HG02642 (cell line): Measurements from ENCODE around the gene RPS6KA3.
A peak's percentile ranks its signal among the peaks of the same experiment; 100 is the strongest.

Experiments used
- ATAC-seq: cut with Tn5 transposase; IDR thresholded peaks from one replicate; pipeline ENCODE4 v1.9.1; 2021; ENCODE audit warnings: mild to moderate bottlenecking; ENCODE audit not compliant: unreplicated experiment, poor library complexity

Gene RPS6KA3

GRCh38 chrX:20266810-20267606, at the start of gene RPS6KA3:
TSS of gene RPS6KA3 (minus strand) at chrX:20266909. CDS start at chrX:20266632, 277 bp downstream.
- ATAC-seq = peak; percentile 87

- ATAC-seq = peak; percentile 71
These were observed 48.4 kb upstream of the RPS6KA3 start for GRCh38 chrX:20315140-20315539.

DNA sequence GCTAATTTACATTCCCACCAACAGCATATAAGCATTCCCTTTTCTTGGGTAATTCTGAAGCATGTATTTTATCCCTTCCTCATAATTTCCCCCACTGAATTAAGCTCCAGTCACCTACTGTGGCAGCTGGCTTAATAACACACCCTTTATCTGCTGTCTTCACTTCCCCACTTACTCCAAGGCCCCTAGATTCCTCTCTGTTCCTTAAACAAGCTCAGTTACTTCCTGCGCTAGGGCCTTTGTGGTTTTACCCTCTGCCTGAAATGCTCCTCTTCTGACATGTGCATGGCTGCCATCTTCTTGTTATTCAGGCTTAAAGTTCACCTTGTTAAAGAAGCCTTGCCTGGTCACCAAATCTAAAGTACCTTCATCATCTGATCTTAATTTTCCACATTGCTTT, 47.2 kb upstream of the RPS6KA3 start:
- no peak for ATAC-seq

GRCh38 chrX:20312018-20312417, 45.3 kb upstream of the RPS6KA3 start:
- no peak for ATAC-seq

DNA sequence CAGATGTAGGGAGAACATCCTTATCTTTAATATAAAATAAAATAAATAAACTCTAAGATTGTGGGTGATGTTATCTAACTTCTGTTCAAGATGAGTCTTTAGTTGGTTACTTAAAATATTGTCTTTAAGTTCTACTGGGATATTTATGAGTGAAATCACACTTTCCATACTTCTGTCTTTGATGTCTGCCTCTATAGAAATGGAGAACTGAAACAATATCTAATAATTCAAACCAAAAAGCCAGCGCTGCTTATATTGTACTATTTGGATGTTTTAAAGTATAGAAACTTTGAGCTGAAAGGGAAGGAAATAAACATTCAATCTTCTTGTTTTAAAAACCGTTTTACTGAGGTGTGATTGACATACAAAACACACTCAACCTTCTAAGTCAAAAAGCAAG, 44.8 kb upstream of the RPS6KA3 start:
- ATAC-seq = no peak

- ATAC-seq = no peak
These were observed 43.1 kb upstream of the RPS6KA3 start for GRCh38 chrX:20309806-20310205.

DNA sequence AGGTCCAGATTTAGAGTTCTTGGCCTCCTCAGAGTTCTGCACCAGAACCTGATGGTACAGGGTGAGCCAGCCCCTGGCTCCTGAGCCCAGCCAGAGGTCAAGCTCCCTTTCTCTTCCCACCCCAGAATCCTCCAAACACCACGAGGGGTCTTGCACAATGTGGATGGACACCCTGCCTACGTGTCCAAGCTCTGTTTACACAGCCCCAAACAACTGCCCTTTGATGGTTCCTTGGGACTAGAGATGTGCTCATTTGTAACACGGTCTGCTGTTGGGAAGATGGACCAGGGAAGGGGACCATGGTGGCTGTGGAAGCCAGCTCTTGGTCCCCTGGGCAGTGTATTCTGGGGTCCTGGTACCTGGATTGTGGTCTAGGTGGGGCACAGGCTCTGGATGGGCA, 40.0 kb upstream of the RPS6KA3 start:
- ATAC-seq = no peak

GRCh38 chrX:20300822-20301221, 34.1 kb upstream of the RPS6KA3 start:
- no peak for ATAC-seq

DNA sequence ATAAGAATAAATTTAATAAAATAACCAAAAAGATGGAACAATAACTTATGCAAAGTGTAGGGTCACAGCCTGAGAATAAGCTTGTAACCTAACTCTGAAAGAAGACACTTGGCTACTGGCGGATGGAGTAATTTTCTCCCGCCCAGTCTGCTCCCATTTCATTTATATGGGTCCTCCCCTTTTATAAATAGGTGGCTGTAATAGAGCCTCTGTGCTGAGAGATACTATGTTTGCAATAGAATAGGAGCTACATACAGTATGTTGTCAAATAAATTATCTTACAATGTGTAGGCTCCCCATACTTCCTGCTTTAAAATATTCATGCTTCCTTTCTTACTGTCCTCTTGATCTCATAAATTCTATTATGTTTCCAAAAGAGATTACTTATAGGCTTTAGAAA, 28.2 kb upstream of the RPS6KA3 start:
- ATAC-seq = no peak

- no peak for ATAC-seq
These were observed 27.6 kb upstream of the RPS6KA3 start for GRCh38 chrX:20294284-20294683.

- no peak for ATAC-seq
These were observed 18.8 kb upstream of the RPS6KA3 start for GRCh38 chrX:20285511-20285910.

- ATAC-seq = no peak
These were observed 18.3 kb upstream of the RPS6KA3 start for GRCh38 chrX:20284992-20285391.

- ATAC-seq = no peak
These were observed 17.7 kb upstream of the RPS6KA3 start for GRCh38 chrX:20284444-20284843.

- no peak for ATAC-seq
These were observed 14.2 kb upstream of the RPS6KA3 start for GRCh38 chrX:20280938-20281337.

DNA sequence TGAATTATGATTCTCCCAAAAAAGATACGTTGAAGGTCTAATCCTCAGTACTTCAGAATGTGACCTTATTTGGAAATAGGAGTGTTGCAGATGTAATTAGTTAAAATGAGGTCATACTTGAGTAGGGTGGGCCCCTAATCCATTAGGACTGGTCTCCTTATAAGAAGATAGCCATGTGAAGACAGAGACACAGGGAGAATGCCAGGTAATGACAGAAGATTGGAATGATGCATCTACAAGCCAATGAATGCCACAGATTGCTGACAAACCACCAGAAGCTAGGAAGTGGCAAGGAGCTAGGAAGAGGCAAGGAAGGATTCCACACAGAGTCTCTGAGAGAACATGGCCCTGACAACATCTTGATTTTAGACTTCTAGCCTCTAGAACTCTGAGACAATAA, 7.4 kb upstream of the RPS6KA3 start:
- no peak for ATAC-seq

- ATAC-seq = no peak
These were observed 5.0 kb upstream of the RPS6KA3 start for GRCh38 chrX:20271730-20272129.

DNA sequence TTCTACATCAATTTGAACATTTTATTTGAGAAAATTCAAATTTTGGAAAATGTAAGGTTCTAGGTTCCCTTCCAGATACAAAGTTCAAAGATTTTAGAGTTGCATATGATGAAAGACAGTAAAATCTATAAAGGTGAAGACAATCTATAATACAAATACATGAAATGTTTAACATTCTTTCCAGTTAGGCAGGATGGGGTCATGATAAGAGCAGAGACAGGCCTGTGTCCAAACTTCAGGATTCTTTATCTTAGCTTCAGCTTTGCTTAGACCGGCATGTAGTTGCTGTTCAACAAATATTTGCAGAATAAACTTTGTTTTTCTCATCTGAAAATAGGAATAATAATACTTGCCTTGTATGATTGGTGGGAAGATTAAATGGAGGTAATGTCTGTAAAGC, 4.5 kb upstream of the RPS6KA3 start:
- no peak for ATAC-seq

GRCh38 chrX:20270562-20270890, 3.8 kb upstream of the RPS6KA3 start:
- ATAC-seq = no peak

DNA sequence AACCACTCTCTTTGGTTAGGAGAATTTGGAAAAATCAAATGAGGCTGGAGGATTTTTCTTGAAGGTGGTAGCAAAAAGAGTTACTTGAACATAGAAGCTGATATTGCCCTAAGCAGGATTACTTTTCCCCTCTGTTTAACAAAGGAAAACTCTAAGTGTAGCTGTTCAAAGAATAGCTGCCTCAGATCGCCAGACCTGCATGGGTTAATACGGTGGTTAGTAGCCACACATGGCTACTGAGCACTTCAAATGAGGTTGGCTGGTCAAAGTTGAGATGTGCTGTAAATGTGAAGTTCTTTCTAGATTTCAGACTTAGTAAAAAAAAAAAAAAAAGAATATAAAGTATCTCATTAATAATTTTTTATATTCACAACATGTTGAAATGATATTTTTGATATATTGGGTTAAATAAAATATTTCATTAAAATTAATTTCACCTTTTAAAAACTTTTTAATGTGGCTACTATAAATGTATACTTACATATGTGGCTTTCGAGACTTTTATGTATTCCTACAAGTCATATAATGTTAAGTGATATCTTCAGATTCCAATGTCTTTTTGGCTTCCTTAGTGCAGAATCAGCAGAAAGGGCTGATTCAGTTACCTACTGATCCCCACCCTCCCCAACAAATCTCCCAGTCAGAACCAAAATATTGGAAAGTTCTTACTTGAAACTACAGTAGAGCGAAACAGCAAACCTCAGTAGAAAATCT, 3.3 kb upstream of the RPS6KA3 start:
- ATAC-seq = no peak

DNA sequence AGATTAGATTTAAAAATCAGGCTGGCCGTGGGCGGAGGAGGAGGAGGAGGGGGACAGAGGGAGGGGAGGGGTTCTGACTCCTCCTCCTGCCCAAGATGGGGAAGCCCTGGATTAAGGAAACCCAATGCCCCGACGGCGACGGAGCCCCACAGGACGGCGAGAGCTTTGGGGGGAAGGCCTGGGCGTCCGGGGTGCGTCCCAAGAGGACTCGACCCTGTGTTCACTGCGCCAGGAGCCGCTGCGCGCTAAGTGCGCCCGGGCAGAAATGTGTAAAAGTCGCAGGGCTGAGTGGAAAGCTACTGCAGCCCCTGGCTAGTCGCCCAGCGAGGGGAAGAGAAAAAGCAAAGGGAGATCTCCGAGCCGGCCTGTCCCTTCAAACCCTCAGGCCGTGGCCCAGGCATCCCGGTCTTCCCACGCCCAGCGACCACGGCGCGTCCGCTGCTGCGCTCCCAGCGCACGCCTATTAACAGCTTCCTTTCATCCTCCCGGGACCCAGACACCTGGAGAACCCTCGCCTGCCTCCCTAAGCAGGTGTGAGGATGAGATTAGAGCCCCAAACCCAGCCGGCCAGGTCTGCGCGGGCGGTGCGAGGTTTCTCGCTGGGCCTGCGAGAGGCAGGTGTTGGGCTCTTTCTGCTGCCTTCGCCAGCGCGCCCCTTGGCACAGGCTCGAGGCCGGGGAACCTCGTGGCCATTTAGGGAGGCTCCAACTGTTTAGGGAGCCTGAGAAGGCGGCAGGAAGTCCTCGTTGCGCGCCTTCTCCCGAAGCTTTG, 1.4 kb upstream of the RPS6KA3 start:
- no peak for ATAC-seq

DNA sequence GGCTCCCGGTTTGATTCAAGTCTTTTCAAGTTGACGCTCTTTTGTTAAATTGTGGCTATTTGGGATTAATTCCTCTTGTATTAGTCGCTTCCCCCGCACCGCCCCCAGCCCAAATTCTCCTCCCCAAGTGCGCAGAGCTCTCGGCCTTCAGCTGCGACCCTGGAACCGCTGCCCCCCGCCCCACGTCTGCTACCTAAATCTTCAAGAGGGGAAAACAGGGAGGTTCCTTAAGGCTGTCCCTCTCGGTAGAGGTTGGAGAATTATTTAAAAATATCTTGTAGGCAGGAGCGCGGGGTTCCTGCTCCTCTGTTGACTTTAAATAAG, 860 bp upstream of the RPS6KA3 start:
- ATAC-seq = no peak
